ENCODE results near the gene ZNRF1.

The ZNRF1 gene

DNA sequence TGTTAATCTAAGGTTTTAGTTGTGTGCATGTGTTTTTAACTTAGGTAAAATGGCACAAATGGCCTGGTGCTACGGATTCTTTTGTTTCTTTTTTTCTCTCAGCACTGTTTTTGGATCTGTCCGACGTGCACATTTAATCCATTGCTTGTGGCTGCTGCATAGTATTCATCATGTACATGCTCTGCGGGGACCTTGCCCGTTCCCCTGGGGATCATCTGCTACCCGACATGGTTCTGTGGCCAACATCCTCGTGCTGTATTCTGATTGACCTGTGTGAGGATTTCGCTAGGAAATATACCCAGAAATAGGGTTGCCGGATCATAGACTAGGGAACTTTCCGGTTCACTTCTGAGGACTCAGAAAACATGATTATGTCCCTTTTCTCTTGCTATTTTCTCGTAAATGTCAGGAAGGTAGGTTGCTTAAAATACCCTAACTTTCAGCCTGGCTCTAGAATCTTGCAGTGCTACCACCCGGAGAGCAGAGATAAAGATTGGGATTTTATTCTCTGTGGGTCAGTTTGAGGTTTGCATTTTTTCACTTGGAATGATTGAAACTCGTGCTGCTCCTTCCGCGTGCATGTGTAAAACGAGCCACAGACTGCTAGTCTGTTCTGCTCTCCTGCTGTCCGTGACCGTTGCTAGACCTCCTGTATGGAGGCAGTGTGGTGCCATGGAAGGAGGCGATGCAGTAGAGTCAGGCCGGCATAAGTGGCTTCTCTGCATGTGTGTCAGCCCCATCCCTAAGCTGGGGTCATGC is 74.9 kb downstream of the ZNRF1 start:
- Histone ChIP-seq H3K27ac (ENCODE audit: low read depth in 2 of 2, low read length in 2 of 2) (no peak overlapping the region), H3K36me3 (ENCODE audit: control insufficient read depth in 2 of 2, insufficient read depth in 2 of 2, low read length in 2 of 2) (no peaks in the 10 kb centered on the region), H3K27me3 (ENCODE audit: control insufficient read depth in 2 of 2, insufficient read depth in 2 of 2, low read length in 2 of 2) (no peaks in the 10 kb centered on the region), H3K4me1 (ENCODE audit: control insufficient read depth in 2 of 2, insufficient read depth in 2 of 2, low read length in 2 of 2) (peaks cover 17 to 18% of the 10 kb centered on the region in 2 donors), H3K4me3 (ENCODE audit: low read length in 2 of 2) (no peak overlapping the region), H3K9me3 (ENCODE audit: control insufficient read depth in 2 of 2, low read length in 2 of 2) (no peaks in the 10 kb centered on the region), H3K9ac (ENCODE audit: low read depth in 1 of 2, low read length in 2 of 2) (no peak overlapping the region)

- no peaks in the 10 kb centered on the region for H3K9me3 ChIP-seq (ENCODE audit: control insufficient read depth in 2 of 2, low read length in 2 of 2)
- peaks cover 17 to 18% of the 10 kb centered on the region in 2 donors for H3K4me1 ChIP-seq (ENCODE audit: control insufficient read depth in 2 of 2, insufficient read depth in 2 of 2, low read length in 2 of 2)
- no peak overlapping the region for H3K4me3 ChIP-seq (ENCODE audit: low read length in 2 of 2)
- no peak overlapping the region for H3K9ac ChIP-seq (ENCODE audit: low read depth in 1 of 2, low read length in 2 of 2)
- no peaks in the 10 kb centered on the region for H3K27me3 ChIP-seq (ENCODE audit: control insufficient read depth in 2 of 2, insufficient read depth in 2 of 2, low read length in 2 of 2)
- no peaks in the 10 kb centered on the region for H3K36me3 ChIP-seq (ENCODE audit: control insufficient read depth in 2 of 2, insufficient read depth in 2 of 2, low read length in 2 of 2)
- no peak overlapping the region for H3K27ac ChIP-seq (ENCODE audit: low read depth in 2 of 2, low read length in 2 of 2)
Observed at GRCh38 chr16:75074304-75074793, 75.5 kb downstream of the ZNRF1 start.

DNA sequence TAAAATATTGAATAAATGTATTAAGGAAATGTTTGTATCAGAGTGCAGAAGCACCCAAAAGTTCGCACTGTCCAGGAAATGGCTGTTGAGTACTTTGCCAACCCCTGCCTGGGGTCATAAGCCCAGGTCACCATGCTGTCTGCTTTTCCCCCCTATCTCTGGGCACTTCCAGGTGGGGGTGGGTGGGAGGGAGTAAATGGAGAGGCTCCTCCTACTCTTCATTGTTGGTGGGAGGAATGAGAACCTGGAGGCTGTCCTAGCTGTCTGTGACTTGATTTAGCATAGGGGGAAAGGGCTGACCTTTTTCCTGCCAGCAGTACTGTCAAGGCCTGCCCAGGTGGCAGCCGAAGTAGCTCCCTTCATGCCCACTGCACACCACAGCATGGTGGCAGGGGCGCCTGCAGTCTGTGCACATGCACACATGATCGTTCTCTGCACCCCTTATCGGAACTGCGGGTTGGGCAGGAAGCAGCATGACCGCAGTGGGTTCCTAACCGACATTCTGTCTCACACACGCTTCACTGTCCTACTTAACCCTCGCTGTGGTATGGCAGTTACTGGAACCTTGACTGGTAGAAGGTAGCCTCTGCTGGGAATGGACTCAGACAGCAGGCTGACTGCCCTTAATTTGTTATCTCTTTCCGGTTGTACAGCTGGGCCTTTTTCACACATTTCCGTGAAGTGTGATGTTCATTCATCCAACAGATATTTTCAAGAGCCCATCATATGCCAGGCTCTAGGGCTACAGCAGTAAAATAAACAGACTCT is 76.3 kb downstream of the ZNRF1 start:
- H3K4me3 ChIP-seq (ENCODE audit: low read length in 2 of 2): no peak overlapping the region
- no peaks in the 10 kb centered on the region for H3K36me3 ChIP-seq (ENCODE audit: control insufficient read depth in 2 of 2, insufficient read depth in 2 of 2, low read length in 2 of 2)
- peak overlapping the region in 1 of 2 donors; percentile 7 for H3K27ac ChIP-seq (ENCODE audit: low read depth in 2 of 2, low read length in 2 of 2)
- no peaks in the 10 kb centered on the region for H3K9me3 ChIP-seq (ENCODE audit: control insufficient read depth in 2 of 2, low read length in 2 of 2)
- H3K9ac ChIP-seq (ENCODE audit: low read depth in 1 of 2, low read length in 2 of 2): no peak overlapping the region
- H3K27me3 ChIP-seq (ENCODE audit: control insufficient read depth in 2 of 2, insufficient read depth in 2 of 2, low read length in 2 of 2): no peaks in the 10 kb centered on the region
- peaks cover 13% of the 10 kb centered on the region in 2 donors for H3K4me1 ChIP-seq (ENCODE audit: control insufficient read depth in 2 of 2, insufficient read depth in 2 of 2, low read length in 2 of 2)

DNA sequence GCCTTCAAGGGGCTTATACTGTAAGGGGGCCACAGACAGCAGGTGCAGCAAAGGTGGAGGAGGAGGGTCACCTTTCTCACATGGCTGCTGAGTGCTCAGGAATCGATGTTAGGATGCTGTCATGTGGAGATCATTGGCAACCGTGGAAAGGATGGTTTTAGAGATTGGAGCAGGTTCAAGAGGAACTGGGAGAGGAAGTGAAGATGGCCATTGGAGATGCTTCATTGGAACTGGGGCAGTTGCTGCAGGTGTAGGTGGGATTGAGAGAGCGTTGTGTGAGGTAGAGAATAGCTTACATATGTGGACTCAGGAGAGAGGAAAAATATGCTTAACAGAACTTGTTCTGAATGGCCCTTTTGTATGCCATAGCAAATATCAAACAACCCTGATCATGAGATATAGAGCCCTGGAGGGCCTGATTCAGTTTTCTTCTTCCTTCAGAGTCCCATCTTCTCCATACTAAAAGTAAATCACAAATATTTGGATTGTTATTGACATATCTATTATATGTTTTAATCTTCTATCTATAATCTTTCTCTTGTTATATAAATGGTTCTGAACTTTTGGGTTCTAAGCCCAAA is 77.0 kb downstream of the ZNRF1 start:
- no peaks in the 10 kb centered on the region for H3K9me3 ChIP-seq (ENCODE audit: control insufficient read depth in 2 of 2, low read length in 2 of 2)
- no peaks in the 10 kb centered on the region for H3K27me3 ChIP-seq (ENCODE audit: control insufficient read depth in 2 of 2, insufficient read depth in 2 of 2, low read length in 2 of 2)
- H3K36me3 ChIP-seq (ENCODE audit: control insufficient read depth in 2 of 2, insufficient read depth in 2 of 2, low read length in 2 of 2): no peaks in the 10 kb centered on the region
- no peak overlapping the region for H3K9ac ChIP-seq (ENCODE audit: low read depth in 1 of 2, low read length in 2 of 2)
- peaks cover 8 to 10% of the 10 kb centered on the region in 2 donors for H3K4me1 ChIP-seq (ENCODE audit: control insufficient read depth in 2 of 2, insufficient read depth in 2 of 2, low read length in 2 of 2)
- peak overlapping the region in 1 of 2 donors; percentile 7 for H3K27ac ChIP-seq (ENCODE audit: low read depth in 2 of 2, low read length in 2 of 2)
- no peak overlapping the region for H3K4me3 ChIP-seq (ENCODE audit: low read length in 2 of 2)

DNA sequence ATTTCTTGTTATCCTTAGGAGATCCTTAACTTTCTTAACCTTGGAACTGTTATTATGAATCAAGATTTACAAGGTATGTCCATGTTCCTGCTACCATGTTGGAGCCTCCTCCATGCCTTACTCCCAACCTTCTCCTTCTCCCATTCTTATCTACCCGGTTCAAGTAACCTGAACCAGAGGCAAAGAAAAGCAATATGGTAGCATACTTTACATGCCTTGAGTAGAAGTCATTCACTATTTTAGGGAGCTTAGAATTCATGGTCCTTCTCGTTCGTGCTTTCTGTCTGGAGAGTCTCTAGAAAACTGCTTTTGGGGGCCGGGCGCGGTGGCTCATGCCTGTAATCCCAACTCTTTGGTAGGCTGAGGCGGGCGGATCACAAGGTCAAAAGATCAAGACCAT is 80.1 kb downstream of the ZNRF1 start:
- Histone ChIP-seq H3K27me3 (ENCODE audit: control insufficient read depth in 2 of 2, insufficient read depth in 2 of 2, low read length in 2 of 2) (no peaks in the 10 kb centered on the region), H3K9ac (ENCODE audit: low read depth in 1 of 2, low read length in 2 of 2) (no peak overlapping the region), H3K36me3 (ENCODE audit: control insufficient read depth in 2 of 2, insufficient read depth in 2 of 2, low read length in 2 of 2) (no peaks in the 10 kb centered on the region), H3K27ac (ENCODE audit: low read depth in 2 of 2, low read length in 2 of 2) (no peak overlapping the region), H3K4me1 (ENCODE audit: control insufficient read depth in 2 of 2, insufficient read depth in 2 of 2, low read length in 2 of 2) (peaks cover 5% of the 10 kb centered on the region in 2 donors), H3K4me3 (ENCODE audit: low read length in 2 of 2) (no peak overlapping the region), H3K9me3 (ENCODE audit: control insufficient read depth in 2 of 2, low read length in 2 of 2) (no peaks in the 10 kb centered on the region)

DNA sequence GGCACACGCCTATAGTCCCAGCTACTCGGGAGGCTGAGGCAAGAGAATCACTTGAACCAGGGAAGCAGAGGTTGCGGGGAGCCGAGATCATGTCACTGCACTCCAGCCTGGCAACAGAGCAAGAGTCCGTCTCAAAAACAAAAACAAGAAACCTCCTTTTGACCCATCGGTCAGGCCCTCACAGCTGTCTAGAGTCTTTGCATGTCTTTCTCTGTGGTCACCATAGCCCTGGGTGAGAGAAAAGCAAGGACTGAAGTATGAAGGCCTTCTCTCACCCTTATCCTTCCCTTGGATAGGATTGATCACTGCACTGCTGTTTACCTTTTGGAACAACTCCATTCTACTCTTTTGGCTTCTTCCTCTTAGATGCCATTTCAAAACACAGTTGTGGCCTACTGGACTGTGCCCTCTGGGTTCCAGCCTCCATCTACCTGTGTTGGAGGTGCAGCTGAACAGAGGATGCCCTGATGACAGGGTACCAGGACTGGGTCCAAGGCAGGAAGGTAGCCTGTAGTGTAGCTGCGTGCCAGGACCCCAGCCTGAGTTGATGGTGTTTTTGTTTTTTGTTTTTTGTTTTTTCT is 80.6 kb downstream of the ZNRF1 start:
- H3K36me3 ChIP-seq (ENCODE audit: control insufficient read depth in 2 of 2, insufficient read depth in 2 of 2, low read length in 2 of 2): no peaks in the 10 kb centered on the region
- peaks cover 5% of the 10 kb centered on the region in 2 donors for H3K4me1 ChIP-seq (ENCODE audit: control insufficient read depth in 2 of 2, insufficient read depth in 2 of 2, low read length in 2 of 2)
- no peaks in the 10 kb centered on the region for H3K9me3 ChIP-seq (ENCODE audit: control insufficient read depth in 2 of 2, low read length in 2 of 2)
- H3K9ac ChIP-seq (ENCODE audit: low read depth in 1 of 2, low read length in 2 of 2): no peak overlapping the region
- no peak overlapping the region for H3K4me3 ChIP-seq (ENCODE audit: low read length in 2 of 2)
- no peak overlapping the region for H3K27ac ChIP-seq (ENCODE audit: low read depth in 2 of 2, low read length in 2 of 2)
- H3K27me3 ChIP-seq (ENCODE audit: control insufficient read depth in 2 of 2, insufficient read depth in 2 of 2, low read length in 2 of 2): no peaks in the 10 kb centered on the region

DNA sequence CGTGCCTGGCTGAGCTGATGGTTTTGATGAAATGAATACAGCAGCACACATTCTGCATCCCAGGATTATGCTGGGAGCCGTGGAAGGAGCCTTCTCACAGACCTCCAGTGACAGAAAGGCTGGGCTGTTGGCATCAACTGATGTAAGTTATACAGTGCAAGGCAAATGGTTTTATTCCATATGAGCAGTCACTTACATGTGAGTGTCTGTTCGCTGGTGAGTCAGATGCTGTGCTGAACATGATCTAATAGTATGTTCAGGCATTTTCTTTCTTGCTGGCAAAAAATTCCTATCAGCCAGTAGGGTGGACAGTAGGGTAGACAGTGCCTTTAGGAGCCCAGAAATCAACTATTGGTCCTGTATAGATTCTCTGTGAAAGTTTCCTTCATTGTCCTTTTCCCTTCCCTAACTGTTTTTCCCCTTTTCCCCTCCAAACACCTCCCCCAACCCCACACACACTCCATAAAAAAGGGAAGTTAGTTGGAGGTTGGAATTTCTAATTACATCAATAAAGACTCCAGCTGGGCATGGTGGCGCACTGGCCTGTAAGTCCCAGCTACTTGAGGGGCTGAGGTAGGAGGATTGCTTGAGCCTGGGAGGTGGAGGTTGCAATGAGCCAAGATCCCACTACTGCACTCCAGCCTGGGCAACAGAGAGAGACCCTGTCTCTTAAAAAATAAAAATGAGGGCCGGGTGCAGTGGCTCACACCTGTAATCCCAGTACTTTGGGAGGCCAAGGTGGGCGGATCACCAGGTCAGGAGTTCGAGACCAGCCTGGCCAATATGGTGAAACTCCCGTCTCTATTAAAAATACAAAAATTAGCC is 81.6 kb downstream of the ZNRF1 start:
- H3K36me3 ChIP-seq (ENCODE audit: control insufficient read depth in 2 of 2, insufficient read depth in 2 of 2, low read length in 2 of 2): no peaks in the 10 kb centered on the region
- no peaks in the 10 kb centered on the region for H3K9me3 ChIP-seq (ENCODE audit: control insufficient read depth in 2 of 2, low read length in 2 of 2)
- H3K4me1 ChIP-seq (ENCODE audit: control insufficient read depth in 2 of 2, insufficient read depth in 2 of 2, low read length in 2 of 2): peaks cover 5% of the 10 kb centered on the region in 2 donors
- no peaks in the 10 kb centered on the region for H3K27me3 ChIP-seq (ENCODE audit: control insufficient read depth in 2 of 2, insufficient read depth in 2 of 2, low read length in 2 of 2)
- no peak overlapping the region for H3K27ac ChIP-seq (ENCODE audit: low read depth in 2 of 2, low read length in 2 of 2)
- H3K9ac ChIP-seq (ENCODE audit: low read depth in 1 of 2, low read length in 2 of 2): no peak overlapping the region
- no peak overlapping the region for H3K4me3 ChIP-seq (ENCODE audit: low read length in 2 of 2)

DNA sequence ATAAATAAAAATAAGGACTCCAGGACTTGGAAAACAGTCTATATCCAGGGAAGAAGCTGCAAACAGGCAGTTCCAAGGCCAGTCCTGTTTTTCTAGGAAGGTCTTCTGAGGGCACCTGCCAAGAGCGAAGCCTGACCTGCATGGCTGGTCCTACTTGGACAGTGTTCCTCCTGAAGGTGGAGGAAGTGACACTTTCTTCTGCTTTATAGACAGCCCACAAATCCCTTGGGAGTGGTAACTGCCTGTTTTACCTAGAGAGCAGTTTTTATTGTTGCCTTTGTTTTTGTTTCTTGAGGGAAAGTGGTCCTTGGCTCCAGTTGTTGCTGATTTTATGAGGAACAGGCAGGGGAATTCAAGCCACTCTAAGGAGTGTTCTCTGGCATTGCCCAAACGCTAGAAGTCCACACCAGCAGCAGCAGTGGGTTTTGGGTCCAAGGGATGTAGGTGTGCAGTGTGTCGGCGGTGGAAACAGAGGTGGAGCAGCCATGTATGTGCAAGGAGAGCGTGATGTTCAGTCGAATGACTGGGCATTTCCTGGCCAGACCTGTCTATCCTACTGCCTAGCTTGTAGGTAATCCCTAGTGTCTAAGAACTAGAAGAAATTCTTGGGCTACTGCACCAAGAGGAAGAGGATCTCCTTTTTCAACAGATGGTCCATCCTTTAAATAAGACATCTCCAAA is 82.5 kb downstream of the ZNRF1 start:
- no peaks in the 10 kb centered on the region for H3K36me3 ChIP-seq (ENCODE audit: control insufficient read depth in 2 of 2, insufficient read depth in 2 of 2, low read length in 2 of 2)
- H3K4me3 ChIP-seq (ENCODE audit: low read length in 2 of 2): no peak overlapping the region
- H3K27me3 ChIP-seq (ENCODE audit: control insufficient read depth in 2 of 2, insufficient read depth in 2 of 2, low read length in 2 of 2): no peaks in the 10 kb centered on the region
- peaks cover 5% of the 10 kb centered on the region in 2 donors for H3K4me1 ChIP-seq (ENCODE audit: control insufficient read depth in 2 of 2, insufficient read depth in 2 of 2, low read length in 2 of 2)
- H3K27ac ChIP-seq (ENCODE audit: low read depth in 2 of 2, low read length in 2 of 2): no peak overlapping the region
- no peaks in the 10 kb centered on the region for H3K9me3 ChIP-seq (ENCODE audit: control insufficient read depth in 2 of 2, low read length in 2 of 2)
- H3K9ac ChIP-seq (ENCODE audit: low read depth in 1 of 2, low read length in 2 of 2): no peak overlapping the region

DNA sequence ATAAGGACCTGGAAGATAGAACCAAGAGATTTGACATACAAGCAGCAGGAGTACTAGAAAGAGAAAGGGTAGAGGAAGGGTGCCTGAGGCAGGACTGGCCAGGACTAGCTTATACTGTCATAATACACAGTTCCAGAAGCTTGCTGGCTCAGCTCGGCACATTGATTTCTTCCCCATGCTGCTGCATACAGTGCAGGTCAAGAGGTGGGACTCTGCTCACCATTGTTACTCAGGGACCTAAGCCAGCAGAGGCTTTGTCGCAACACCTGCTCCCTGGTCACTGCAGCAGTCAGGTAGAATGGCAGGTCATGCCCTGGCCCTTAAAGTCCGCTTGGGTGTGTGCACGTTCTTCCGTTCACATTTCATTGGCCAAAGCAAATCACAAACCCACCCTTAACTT is 85.0 kb downstream of the ZNRF1 start:
- Histone ChIP-seq H3K4me3 (ENCODE audit: low read length in 2 of 2) (no peak overlapping the region), H3K36me3 (ENCODE audit: control insufficient read depth in 2 of 2, insufficient read depth in 2 of 2, low read length in 2 of 2) (no peaks in the 10 kb centered on the region), H3K9me3 (ENCODE audit: control insufficient read depth in 2 of 2, low read length in 2 of 2) (no peaks in the 10 kb centered on the region), H3K27me3 (ENCODE audit: control insufficient read depth in 2 of 2, insufficient read depth in 2 of 2, low read length in 2 of 2) (no peaks in the 10 kb centered on the region), H3K9ac (ENCODE audit: low read depth in 1 of 2, low read length in 2 of 2) (no peak overlapping the region), H3K27ac (ENCODE audit: low read depth in 2 of 2, low read length in 2 of 2) (no peak overlapping the region), H3K4me1 (ENCODE audit: control insufficient read depth in 2 of 2, insufficient read depth in 2 of 2, low read length in 2 of 2) (peaks cover 12 to 19% of the 10 kb centered on the region in 2 donors)
